ENCODE results near the gene FAM174C.

DNA sequence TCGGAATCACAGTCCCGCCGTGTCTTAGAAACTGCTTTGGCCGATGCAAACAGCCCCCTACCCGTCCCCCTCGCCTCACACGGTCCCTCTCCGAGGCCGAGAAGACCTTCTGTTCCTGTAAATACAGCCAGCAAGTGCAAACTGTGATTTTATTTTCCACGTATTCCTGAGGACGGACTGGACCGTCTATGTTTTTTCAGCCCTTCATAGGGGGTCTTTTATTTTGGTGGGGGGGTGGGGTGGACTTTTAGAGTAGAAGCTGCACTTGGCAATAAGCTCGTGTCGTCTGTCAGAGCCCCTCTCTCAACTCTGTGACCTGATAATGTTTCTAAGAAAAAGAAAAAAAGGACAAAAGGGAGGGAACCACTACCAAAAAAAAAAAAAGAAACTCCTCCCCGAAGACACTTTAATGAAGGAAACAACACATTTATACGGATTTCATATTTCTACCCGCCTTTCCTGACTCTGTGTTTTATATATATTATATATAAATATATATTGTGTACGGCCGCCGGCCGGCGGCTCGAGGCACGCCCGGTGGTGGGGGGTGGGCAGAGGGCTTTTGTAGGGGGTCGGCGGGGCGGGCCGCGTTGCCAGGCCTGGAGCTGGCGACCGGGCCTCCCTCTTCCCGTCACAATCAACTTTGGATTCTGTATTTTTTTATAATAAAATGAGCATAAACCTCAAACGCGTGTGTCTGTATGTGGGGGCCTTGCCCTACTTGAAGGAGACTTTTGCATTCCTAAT is 25.6 kb downstream of the FAM174C start:
- TF ChIP-seq, protein P1, sequence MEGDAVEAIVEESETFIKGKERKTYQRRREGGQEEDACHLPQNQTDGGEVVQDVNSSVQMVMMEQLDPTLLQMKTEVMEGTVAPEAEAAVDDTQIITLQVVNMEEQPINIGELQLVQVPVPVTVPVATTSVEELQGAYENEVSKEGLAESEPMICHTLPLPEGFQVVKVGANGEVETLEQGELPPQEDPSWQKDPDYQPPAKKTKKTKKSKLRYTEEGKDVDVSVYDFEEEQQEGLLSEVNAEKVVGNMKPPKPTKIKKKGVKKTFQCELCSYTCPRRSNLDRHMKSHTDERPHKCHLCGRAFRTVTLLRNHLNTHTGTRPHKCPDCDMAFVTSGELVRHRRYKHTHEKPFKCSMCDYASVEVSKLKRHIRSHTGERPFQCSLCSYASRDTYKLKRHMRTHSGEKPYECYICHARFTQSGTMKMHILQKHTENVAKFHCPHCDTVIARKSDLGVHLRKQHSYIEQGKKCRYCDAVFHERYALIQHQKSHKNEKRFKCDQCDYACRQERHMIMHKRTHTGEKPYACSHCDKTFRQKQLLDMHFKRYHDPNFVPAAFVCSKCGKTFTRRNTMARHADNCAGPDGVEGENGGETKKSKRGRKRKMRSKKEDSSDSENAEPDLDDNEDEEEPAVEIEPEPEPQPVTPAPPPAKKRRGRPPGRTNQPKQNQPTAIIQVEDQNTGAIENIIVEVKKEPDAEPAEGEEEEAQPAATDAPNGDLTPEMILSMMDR (conservative IDR thresholded peaks at IDR 0.05 in 1 of 2, IDR thresholded peaks at IDR 0.05 in 1 of 2; ENCODE audit: extremely low read depth in 1 of 2, insufficient read depth in 1 of 2, low read depth in 1 of 2, low read length in 2 of 2): no peak
- no peak for TF ChIP-seq EZH2 (IDR thresholded peaks at IDR 0.05; ENCODE audit: borderline replicate concordance, low read length)
